Activated CD4-positive, alpha-beta memory T cell treated with anti-CD3 and anti-CD28 coated beads, Interleukin-2, amount 10 ng/mL, durations not matched to agents 7 days and 5 days (primary cell): Measurements from ENCODE around the gene MYH3. TPM values are rescaled to one million over a fixed set of nuclear protein-coding genes. Genes with fewer than 3 reads are reported as not detected.
"Not testable (repeated sequence)": the region's sequence is repeated elsewhere in the genome, so short reads cannot be mapped to it uniquely, and the experiment has no call there.

Experiments
- CTCF ChIA-PET: fragments of 350-600 bp; sonication (Branson Sonifier 250); formaldehyde crosslinking; loops from one replicate; lab custom pipeline; 2021; ENCODE audit warnings: antibody characterized with exemption, inconsistent platforms; lab: Charles Lee
- POLR2A ChIA-PET: fragments of 350-600 bp; sonication (Branson Sonifier 250); formaldehyde crosslinking; loops from one replicate; lab custom pipeline; 2021; ENCODE audit warnings: antibody characterized with exemption; lab: Charles Lee
- DNase-seq: peaks from one replicate; pipeline ENCODE4 v3.0.0-alpha.2; 2020
- H3K27ac Mint-ChIP-seq: one replicate; pipeline ENCODE4 v1.8.0; 2021; ENCODE audit warnings: mild to moderate bottlenecking, mixed read lengths
- H3K27me3 Mint-ChIP-seq: one replicate; pipeline ENCODE4 v1.8.0; 2021; ENCODE audit warnings: mixed read lengths
- H3K36me3 Mint-ChIP-seq: one replicate; pipeline ENCODE4 v1.8.0; 2021; ENCODE audit warnings: low read depth, mixed read lengths
- H3K4me1 Mint-ChIP-seq: one replicate; pipeline ENCODE4 v1.8.0; 2021; ENCODE audit warnings: mixed read lengths
- H3K4me3 Mint-ChIP-seq: one replicate; pipeline ENCODE4 v1.8.0; 2021; ENCODE audit warnings: mild to moderate bottlenecking, mixed read lengths
- H3K9me3 Mint-ChIP-seq: one replicate; pipeline ENCODE4 v1.8.0; 2021; ENCODE audit warnings: mixed read lengths
- total RNA-seq, 2 experiments: library from RNA; stranded (reverse); gene quantifications; one replicate each; pipeline ENCODE4 v1.2.3, GENCODE V29; 2021

The MYH3 gene
- total RNA-seq, result 1 to 10 TPM; 2.5 to 3.0 TPM

DNA sequence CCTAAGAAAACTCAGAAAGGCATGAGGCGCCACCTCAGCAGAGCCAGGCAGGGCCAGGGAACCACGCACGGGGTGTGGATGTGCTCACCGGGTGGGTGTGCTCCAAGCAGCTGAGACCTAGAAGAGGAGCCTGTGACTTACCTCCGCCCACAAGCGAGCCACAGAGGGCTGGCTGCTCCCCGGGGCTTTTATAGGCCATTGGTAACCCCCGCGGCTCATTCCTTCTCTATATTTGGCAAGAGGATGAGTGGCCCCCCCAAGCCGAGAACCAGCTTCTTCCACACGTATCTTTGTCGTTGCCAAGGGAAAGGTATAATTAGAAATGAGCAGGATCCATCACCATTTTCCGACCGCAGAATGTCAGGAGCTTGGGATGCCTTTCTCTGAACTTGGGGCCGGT, at the start of gene MYH3:
Gene MYH3, minus strand, starts transcription at position 162 of the 400 bp plus-strand sequence. CDS start 2,245 bp downstream, outside the sequence.
- no peak within 1 kb of the TSS for H3K4me3 Mint-ChIP-seq
- H3K27me3 Mint-ChIP-seq, result no peaks in the 10 kb centered on the region
- DNase-seq, result no peak
- no peaks in the 10 kb centered on the region for H3K36me3 Mint-ChIP-seq
- no peak within 1 kb of the TSS for H3K27ac Mint-ChIP-seq
- H3K9me3 Mint-ChIP-seq, result no peaks in the 10 kb centered on the region
- CTCF ChIA-PET, result no interaction called here
- peaks cover 8% of the 10 kb centered on the region for H3K4me1 Mint-ChIP-seq
- POLR2A ChIA-PET, result no interaction called here

DNA sequence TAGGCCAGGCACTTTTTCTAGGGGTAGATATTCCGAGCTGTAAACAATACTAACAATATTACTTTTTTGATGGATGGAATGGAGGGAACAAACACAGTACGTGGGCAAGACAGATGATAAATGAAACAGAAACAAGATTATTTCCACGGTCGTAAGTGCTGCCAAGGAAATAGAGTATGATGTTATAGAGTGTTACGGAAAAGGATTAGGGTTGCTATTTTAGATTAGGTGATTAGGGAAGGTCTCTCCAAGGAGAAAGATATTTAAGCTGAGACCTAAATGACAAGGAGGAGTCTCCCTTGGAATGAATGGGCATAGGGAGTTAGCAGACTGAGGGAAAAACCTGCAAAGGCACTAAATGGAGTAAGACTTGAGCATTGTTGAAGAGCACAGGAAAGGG, 48.6 kb upstream of the MYH3 start:
- H3K36me3 Mint-ChIP-seq, result peaks cover 42% of the 10 kb centered on the region

GRCh38 chr17:10702574-10702973, 45.5 kb upstream of the MYH3 start:
- no peak for DNase-seq
- CTCF ChIA-PET, result interaction anchor here (2.3 kb wide), 1 partner anchor 35 kb away, joined by 7 read pairs; no protein-coding TSS in a partner anchor
- POLR2A ChIA-PET, result no interaction called here
- Mint-ChIP-seq H3K9me3 (no peaks in the 10 kb centered on the region), H3K4me1 (peaks cover 50% of the 10 kb centered on the region), H3K36me3 (peaks cover 28% of the 10 kb centered on the region), H3K27ac (no peak overlapping the region), H3K27me3 (no peaks in the 10 kb centered on the region), H3K4me3 (no peak overlapping the region)

More for the DNA sequence above, 48.6 kb upstream of the MYH3 start:
- Mint-ChIP-seq H3K27me3 (no peaks in the 10 kb centered on the region), H3K4me3 (no peak overlapping the region), H3K27ac (peak overlapping the region; percentile 12), H3K4me1 (peaks cover 34% of the 10 kb centered on the region), H3K9me3 (no peaks in the 10 kb centered on the region)
- POLR2A ChIA-PET, result no interaction called here
- no peak for DNase-seq
- CTCF ChIA-PET, result no interaction called here

- Mint-ChIP-seq H3K27ac (peak overlapping the region; percentile 70), H3K4me1 (peaks cover 58% of the 10 kb centered on the region), H3K4me3 (peak overlapping the region; percentile 54), H3K36me3 (peaks cover 24% of the 10 kb centered on the region), H3K9me3 (no peaks in the 10 kb centered on the region), H3K27me3 (no peaks in the 10 kb centered on the region)
- POLR2A ChIA-PET, result interaction anchor here (0.6 to 1.4 kb wide), 3 partner anchors 10 to 36 kb away, joined by 3 to 5 read pairs (median 3); no protein-coding TSS in a partner anchor
- DNase-seq, result peak; percentile 26
- CTCF ChIA-PET, result interaction anchor here (0.6 to 1.3 kb wide), 5 partner anchors 11 to 377 kb away, joined by 3 to 5 read pairs (median 3); no protein-coding TSS in a partner anchor
Observed at GRCh38 chr17:10699856-10700255, 42.7 kb upstream of the MYH3 start.

- Mint-ChIP-seq H3K9me3 (no peaks in the 10 kb centered on the region), H3K27me3 (no peaks in the 10 kb centered on the region), H3K4me3 (peak overlapping the region; percentile 94), H3K36me3 (peaks cover 34% of the 10 kb centered on the region), H3K4me1 (peaks cover 63% of the 10 kb centered on the region), H3K27ac (peak overlapping the region; percentile 92)
- no peak for DNase-seq
- POLR2A ChIA-PET, result interaction anchor here (1.0 to 1.2 kb wide), 2 partner anchors 45 to 1299 kb away, joined by 3 read pairs; partner anchors contain the start of gene ZNF18
- CTCF ChIA-PET, result no interaction called here
Observed at GRCh38 chr17:10698096-10698818, 41.1 kb upstream of the MYH3 start.

- Mint-ChIP-seq H3K27me3 (no peaks in the 10 kb centered on the region), H3K9me3 (no peaks in the 10 kb centered on the region), H3K27ac (peak within 1 kb of the TSS; percentile 92), H3K36me3 (peaks cover 43% of the 10 kb centered on the region), H3K4me3 (peak within 1 kb of the TSS; percentile 94), H3K4me1 (peaks cover 59% of the 10 kb centered on the region)
- CTCF ChIA-PET, result interaction anchor here (2.4 to 3.9 kb wide), 2 partner anchors 14 to 40 kb away, joined by 5 to 23 read pairs; no protein-coding TSS in a partner anchor
- DNase-seq, result peak; percentile 92
- POLR2A ChIA-PET, result interaction anchor here (1.0 to 1.2 kb wide), 4 partner anchors 9 to 1300 kb away, joined by 3 to 4 read pairs (median 4); partner anchors contain the start of genes TMEM220 and ZNF18
Observed at GRCh38 chr17:10697092-10698081, 40.3 kb upstream of the MYH3 start, which contains the start of the genes ADPRM and SCO1. Gene ADPRM (plus strand): TSS chr17:10697594. CDS start chr17:10704927, 7,333 bp downstream. Gene SCO1 (minus strand): TSS chr17:10697533. CDS start chr17:10697507, 26 bp downstream.

DNA sequence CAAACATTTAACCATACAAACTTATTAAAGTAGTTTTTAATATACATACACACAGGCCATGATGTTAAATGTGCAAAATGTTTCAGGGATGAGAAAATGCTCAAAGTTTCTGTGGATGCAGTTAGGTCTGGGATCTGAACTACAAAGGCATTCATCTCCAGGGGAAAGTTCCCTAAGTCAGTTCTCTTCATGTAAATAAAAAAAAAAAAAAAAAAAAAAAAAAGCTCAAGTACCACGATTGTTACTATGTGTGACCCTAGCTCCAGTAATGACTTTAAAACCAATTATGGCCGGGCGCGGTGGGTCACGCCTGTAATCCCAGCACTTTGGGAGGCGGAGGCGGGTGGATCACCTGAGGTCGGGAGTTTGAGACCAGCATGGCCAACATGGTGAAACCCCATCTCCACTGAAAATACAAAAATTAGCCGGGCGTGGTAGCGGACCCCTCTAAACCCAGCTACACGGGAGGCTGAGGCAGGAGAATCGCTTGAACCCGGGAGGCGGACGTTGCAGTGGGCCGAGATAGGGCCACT, 38.8 kb upstream of the MYH3 start:
- Mint-ChIP-seq H3K4me3 (peak overlapping the region; percentile 94), H3K36me3 (peaks cover 48% of the 10 kb centered on the region), H3K4me1 (peaks cover 54% of the 10 kb centered on the region)
- H3K27me3 Mint-ChIP-seq, H3K27ac Mint-ChIP-seq, DNase-seq, H3K9me3 Mint-ChIP-seq: not testable (repeated sequence)
- ChIA-PET CTCF (interaction anchor here (0.9 to 3.9 kb wide), 4 partner anchors 13 to 78 kb away, joined by 3 to 23 read pairs (median 6); no protein-coding TSS in a partner anchor), POLR2A (interaction anchor here (1.0 to 1.2 kb wide), 3 partner anchors 8 to 1302 kb away, joined by 4 read pairs; partner anchors contain the start of genes TMEM220 and ZNF18)

- POLR2A ChIA-PET, result interaction anchor here (1.3 kb wide), 1 partner anchor 9 kb away, joined by 4 read pairs; no protein-coding TSS in a partner anchor
- H3K27me3 Mint-ChIP-seq, result no peaks in the 10 kb centered on the region
- DNase-seq, result no peak
- H3K9me3 Mint-ChIP-seq, result no peaks in the 10 kb centered on the region
- H3K27ac Mint-ChIP-seq, result no peak overlapping the region
- peaks cover 63% of the 10 kb centered on the region for H3K36me3 Mint-ChIP-seq
- H3K4me3 Mint-ChIP-seq, result no peak overlapping the region
- CTCF ChIA-PET, result interaction anchor here (1.4 kb wide), 1 partner anchor 57 kb away, joined by 5 read pairs; no protein-coding TSS in a partner anchor
- peaks cover 21% of the 10 kb centered on the region for H3K4me1 Mint-ChIP-seq
Observed at GRCh38 chr17:10687499-10687898, 30.4 kb upstream of the MYH3 start.

GRCh38 chr17:10683853-10684252, 26.7 kb upstream of the MYH3 start:
- Mint-ChIP-seq H3K27me3 (no peaks in the 10 kb centered on the region), H3K36me3 (peaks cover 58% of the 10 kb centered on the region), H3K4me3 (no peak overlapping the region), H3K4me1 (peaks cover 5% of the 10 kb centered on the region), H3K9me3 (no peaks in the 10 kb centered on the region), H3K27ac (no peak overlapping the region)
- ChIA-PET POLR2A (no interaction called here), CTCF (interaction anchor here (1.3 to 5.3 kb wide), 7 partner anchors 8 to 69 kb away, joined by 3 to 23 read pairs (median 5); no protein-coding TSS in a partner anchor)
- DNase-seq, result no peak

DNA sequence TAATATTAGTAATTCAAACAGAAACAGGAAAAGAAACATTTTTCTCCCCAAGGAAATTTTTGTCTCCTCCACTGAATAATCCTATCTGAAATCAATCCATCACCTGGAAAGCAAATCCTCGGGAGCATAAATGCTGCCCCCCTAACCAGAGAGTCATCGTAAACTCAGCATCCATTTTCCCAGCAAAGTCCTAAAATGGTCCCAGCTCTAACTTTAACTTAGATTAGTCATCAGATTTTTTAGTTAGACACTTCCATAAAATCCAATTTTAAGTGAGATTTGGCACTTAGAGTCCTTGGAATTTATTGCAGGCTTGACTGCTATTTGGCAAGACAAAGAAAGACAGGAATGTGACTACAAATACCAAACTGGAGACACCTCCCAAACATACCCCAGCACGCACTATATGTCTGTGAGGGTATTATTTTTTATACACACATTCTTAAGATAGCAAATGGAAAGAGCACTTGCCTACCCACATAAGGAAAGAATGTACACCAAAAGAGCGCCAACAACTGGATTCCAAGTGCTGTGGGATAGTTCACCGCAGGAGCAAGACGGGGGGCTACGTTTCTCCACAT, 24.8 kb upstream of the MYH3 start:
- Mint-ChIP-seq H3K27me3 (no peaks in the 10 kb centered on the region), H3K4me1 (no peaks in the 10 kb centered on the region), H3K4me3 (no peak overlapping the region), H3K36me3 (peaks cover 51% of the 10 kb centered on the region), H3K9me3 (no peaks in the 10 kb centered on the region), H3K27ac (no peak overlapping the region)
- POLR2A ChIA-PET, result no interaction called here
- CTCF ChIA-PET, result interaction anchor here (5.3 kb wide), 1 partner anchor 13 kb away, joined by 23 read pairs; no protein-coding TSS in a partner anchor
- no peak for DNase-seq

GRCh38 chr17:10674704-10675103, 17.6 kb upstream of the MYH3 start:
- peaks cover 6% of the 10 kb centered on the region for H3K36me3 Mint-ChIP-seq
- no peak overlapping the region for H3K4me3 Mint-ChIP-seq
- ChIA-PET CTCF (interaction anchor here (1.0 kb wide), 1 partner anchor 9 kb away, joined by 3 read pairs; no protein-coding TSS in a partner anchor), POLR2A (interaction anchor here (1.0 kb wide), 1 partner anchor 11 kb away, joined by 3 read pairs; no protein-coding TSS in a partner anchor)
- no peaks in the 10 kb centered on the region for H3K9me3 Mint-ChIP-seq
- no peak overlapping the region for H3K27ac Mint-ChIP-seq
- H3K27me3 Mint-ChIP-seq, result no peaks in the 10 kb centered on the region
- H3K4me1 Mint-ChIP-seq, result no peaks in the 10 kb centered on the region
- no peak for DNase-seq
